Liver (tissue), 9 donors: Measurements from ENCODE around the gene CALB2. TPM values are rescaled to one million over a fixed set of nuclear protein-coding genes. Genes with fewer than 3 reads are reported as not detected.

Experiments used
- DNase-seq: peaks from one replicate; pipeline ENCODE4 v3.0.0-alpha.2; 2017; ENCODE audit warnings: low spot score
- H3K27ac ChIP-seq, 2 donors: one replicate each; pipeline ENCODE4 v1.7.0; 2013; ENCODE audit warnings: inconsistent platforms in 2 of 2, low read length in 2 of 2, control low read depth in 1 of 2, low read depth in 1 of 2, mild to moderate bottlenecking in 1 of 2
- H3K27me3 ChIP-seq, 4 donors: one replicate each; pipeline versions ENCODE4 v1.6.1 to v1.7.0; 2013; ENCODE audit warnings: low read length in 3 of 4, inconsistent platforms in 1 of 4, mild to moderate bottlenecking in 1 of 4, moderate library complexity in 1 of 4; ENCODE audit not compliant: control insufficient read depth in 4 of 4, insufficient read depth in 4 of 4
- H3K36me3 ChIP-seq, 4 donors: one replicate each; pipeline versions ENCODE4 v1.6.1 to v1.7.0; 2013; ENCODE audit warnings: low read length in 3 of 4, mild to moderate bottlenecking in 3 of 4, low read depth in 1 of 4, moderate library complexity in 1 of 4; ENCODE audit not compliant: control insufficient read depth in 4 of 4, insufficient read depth in 3 of 4
- H3K4me1 ChIP-seq, 4 donors: one replicate each; pipeline versions ENCODE4 v1.6.1 to v1.7.0; 2013; ENCODE audit warnings: low read length in 3 of 4, mild to moderate bottlenecking in 3 of 4, moderate library complexity in 1 of 4; ENCODE audit not compliant: control insufficient read depth in 4 of 4, insufficient read depth in 4 of 4
- H3K4me3 ChIP-seq, 3 donors: one replicate each; pipeline versions ENCODE4 v1.6.1 to v1.7.0; 2013; ENCODE audit warnings: low read length in 3 of 3, control low read depth in 1 of 3, low read depth in 1 of 3, mild to moderate bottlenecking in 1 of 3
- H3K9ac ChIP-seq, 2 donors: one replicate each; pipeline ENCODE4 v1.7.0; 2013; ENCODE audit warnings: low read length in 2 of 2, mild to moderate bottlenecking in 2 of 2, moderate library complexity in 2 of 2, control low read depth in 1 of 2, low read depth in 1 of 2
- H3K9me3 ChIP-seq, 4 donors: one replicate each; pipeline versions ENCODE4 v1.6.1 to v1.7.0; 2013; ENCODE audit warnings: low read length in 3 of 4; ENCODE audit not compliant: control insufficient read depth in 4 of 4
- ATF3 ChIP-seq: IDR thresholded peaks from 2 replicates; pipeline ENCODE4 v1.6.1; 2016; ENCODE audit warnings: antibody characterized with exemption
- EGR1 ChIP-seq, 2 donors: IDR thresholded peaks; 2 replicates each; pipeline ENCODE4 v1.6.1; 2016 to 2018; ENCODE audit warnings: antibody characterized with exemption in 2 of 2, low read depth in 2 of 2
- FOXA1 ChIP-seq: IDR thresholded peaks from 2 replicates; pipeline ENCODE4 v1.6.1; 2016; ENCODE audit warnings: antibody characterized with exemption
- FOXA2 ChIP-seq: IDR thresholded peaks from 2 replicates; pipeline ENCODE4 v1.6.1; 2016; ENCODE audit warnings: antibody characterized with exemption
- GABPA ChIP-seq, 2 donors: IDR thresholded peaks in 1 of 2; conservative IDR thresholded peaks in 1 of 2; 2 replicates each; pipeline ENCODE4 v1.6.1; 2016; ENCODE audit warnings: antibody characterized with exemption in 2 of 2, mild to moderate bottlenecking in 1 of 2, moderate library complexity in 1 of 2
- HNF4A ChIP-seq, 2 donors: conservative IDR thresholded peaks; 2 replicates each; pipeline ENCODE4 v1.6.1; 2016; ENCODE audit warnings: antibody characterized with exemption in 2 of 2, mild to moderate bottlenecking in 2 of 2
- HNF4G ChIP-seq: IDR thresholded peaks from 2 replicates; pipeline ENCODE4 v1.6.1; 2016; ENCODE audit warnings: antibody characterized with exemption
- JUND ChIP-seq, 2 donors: IDR thresholded peaks; 2 replicates each; pipeline ENCODE4 v1.6.1; 2016; ENCODE audit warnings: antibody characterized with exemption in 2 of 2
- MAX ChIP-seq: IDR thresholded peaks from 2 replicates; pipeline ENCODE4 v1.6.1; 2016; ENCODE audit warnings: antibody characterized with exemption
- NR2F2 ChIP-seq: IDR thresholded peaks from 2 replicates; pipeline ENCODE4 v1.6.1; 2016; ENCODE audit warnings: antibody characterized with exemption
- RAD21 ChIP-seq, 2 donors: IDR thresholded peaks; 2 replicates each; pipeline ENCODE4 v1.6.1; 2016; ENCODE audit warnings: antibody characterized with exemption in 2 of 2, mild to moderate bottlenecking in 2 of 2
- REST ChIP-seq: IDR thresholded peaks from 2 replicates; pipeline ENCODE4 v1.6.1; 2016; ENCODE audit warnings: antibody characterized with exemption, mild to moderate bottlenecking
- RXRA ChIP-seq, 2 donors: IDR thresholded peaks; 2 replicates each; pipeline ENCODE4 v1.6.1; 2017 to 2018; ENCODE audit warnings: antibody characterized with exemption in 2 of 2, mild to moderate bottlenecking in 1 of 2
- SP1 ChIP-seq: IDR thresholded peaks from 2 replicates; pipeline ENCODE4 v1.6.1; 2018; ENCODE audit warnings: antibody characterized with exemption, mild to moderate bottlenecking
- TAF1 ChIP-seq: conservative IDR thresholded peaks from 2 replicates; pipeline ENCODE4 v1.6.1; 2016; ENCODE audit warnings: antibody characterized with exemption, mild to moderate bottlenecking
- YY1 ChIP-seq: IDR thresholded peaks from 2 replicates; pipeline ENCODE4 v1.6.1; 2016; ENCODE audit warnings: antibody characterized with exemption, mild to moderate bottlenecking
- ZBTB33 ChIP-seq: IDR thresholded peaks from 2 replicates; pipeline ENCODE4 v1.6.1; 2016; ENCODE audit warnings: antibody characterized with exemption
- WGBS: extraction: QIAGEN DNeasy Blood & Tissue Kit; methylation state at CpG from one replicate; pipeline ENCODE4 v1.1.7; 2013; 5-methylcytosine and 5-hydroxymethylcytosine counted together
- polyA plus RNA-seq, 2 donors: library from polyadenylated mRNA; stranded (reverse) in 1 of 2; unstranded in 1 of 2; fragments of 200-250 nt in 1 of 2; fragments of >200 nt in 1 of 2; fragmentation: Nextera tagmentation in 1 of 2; extraction: Ambion mirVana in 1 of 2; gene quantifications; one replicate each; pipeline versions ENCODE4 v1.2.1 to v1.2.3, GENCODE V29; 2013 to 2015
- total RNA-seq, 2 donors: library from RNA; depleted of rRNA; stranded (reverse); fragments of >200 nt; gene quantifications; one replicate each; pipeline ENCODE4 v1.2.3, GENCODE V29; 2014
- donor health status: healthy.
- donor health status: healthy.
- donor health status: healthy.
- donor health status: healthy.
- donor health status: healthy.

CALB2 gene
- total and polyA plus RNA-seq, 4 donors = not detected

GRCh38 chr16:71404364-71404763 is 45.8 kb downstream of the CALB2 start (continued):
- TF ChIP-seq REST (no peak), YY1 (no peak), HNF4A (conservative IDR thresholded peaks at IDR 0.05) (no peak), GABPA (IDR thresholded peaks at IDR 0.05 in 1 of 2, conservative IDR thresholded peaks at IDR 0.05 in 1 of 2) (no peak), JUND (IDR thresholded peaks at IDR 0.05) (no peak), RXRA (IDR thresholded peaks at IDR 0.05) (no peak), FOXA1 (no peak), TAF1 (no peak)

- Histone ChIP-seq H3K27me3 (peaks cover 0 to 3% (median 0%) of the 10 kb centered on the region in 4 donors), H3K4me3 (no peak overlapping the region), H3K9me3 (peaks cover 0 to 3% (median 1%) of the 10 kb centered on the region in 4 donors), H3K9ac (no peak overlapping the region), H3K36me3 (no peaks in the 10 kb centered on the region), H3K4me1 (no peaks in the 10 kb centered on the region), H3K27ac (no peak overlapping the region)
- 76% methylated on average over 5 of the region's 5 CpGs for WGBS
- DNase-seq = no peak
- no peak for TF ChIP-seq HNF4G
Observed at GRCh38 chr16:71406316-71406715, 47.8 kb downstream of the CALB2 start.

GRCh38 chr16:71406724-71407123 is 48.2 kb downstream of the CALB2 start:
- no peak for DNase-seq
- WGBS = 65% methylated on average over 8 of the region's 8 CpGs
- Histone ChIP-seq H3K27me3 (peaks cover 0 to 3% (median 0%) of the 10 kb centered on the region in 4 donors), H3K9ac (no peak overlapping the region), H3K9me3 (peaks cover 0 to 3% (median 1%) of the 10 kb centered on the region in 4 donors), H3K36me3 (no peaks in the 10 kb centered on the region), H3K4me3 (no peak overlapping the region), H3K27ac (no peak overlapping the region), H3K4me1 (no peaks in the 10 kb centered on the region)
- no peak for TF ChIP-seq HNF4A (conservative IDR thresholded peaks at IDR 0.05)
- TF ChIP-seq EGR1 (IDR thresholded peaks at IDR 0.05; ENCODE audit: low read depth in 2 of 2) = no peak
- TF ChIP-seq RAD21 (IDR thresholded peaks at IDR 0.05) = no peak
- no peak for TF ChIP-seq FOXA2
- TF ChIP-seq SP1 = no peak
- TF ChIP-seq YY1 = no peak
- no peak for TF ChIP-seq NR2F2
- no peak for TF ChIP-seq ATF3
- no peak for TF ChIP-seq MAX
- TF ChIP-seq TAF1 = no peak
- no peak for TF ChIP-seq HNF4G
- no peak for TF ChIP-seq ZBTB33
- no peak for TF ChIP-seq GABPA (IDR thresholded peaks at IDR 0.05 in 1 of 2, conservative IDR thresholded peaks at IDR 0.05 in 1 of 2)
- TF ChIP-seq RXRA (IDR thresholded peaks at IDR 0.05) = no peak
- no peak for TF ChIP-seq REST
- no peak for TF ChIP-seq JUND (IDR thresholded peaks at IDR 0.05)
